ENCODE results near the gene FSTL4.
"Not testable (repeated sequence)": the region's sequence is repeated elsewhere in the genome, so short reads cannot be mapped to it uniquely, and the experiment has no call there.

The FSTL4 gene

GRCh38 chr5:133398646-133399101 is 213.7 kb downstream of the FSTL4 start:
- DNase-seq = no peak

- DNase-seq = no peak
Observed at GRCh38 chr5:133397990-133398645, 214.2 kb downstream of the FSTL4 start.

- DNase-seq = no peak
Observed at GRCh38 chr5:133397348-133397747, 215.0 kb downstream of the FSTL4 start.

GRCh38 chr5:133396814-133397213 is 215.5 kb downstream of the FSTL4 start:
- no peak for DNase-seq

- DNase-seq = no peak
Observed at GRCh38 chr5:133396187-133396741, 216.1 kb downstream of the FSTL4 start.

- DNase-seq = not testable (repeated sequence)
Observed at GRCh38 chr5:133395207-133395606, 217.1 kb downstream of the FSTL4 start.

- not testable (repeated sequence) for DNase-seq
Observed at GRCh38 chr5:133394477-133394817, 217.9 kb downstream of the FSTL4 start.

GRCh38 chr5:133393776-133394476 is 218.4 kb downstream of the FSTL4 start:
- DNase-seq = no peak

- DNase-seq = no peak
Observed at GRCh38 chr5:133392448-133392847, 219.9 kb downstream of the FSTL4 start.

GRCh38 chr5:133391354-133392136 is 220.8 kb downstream of the FSTL4 start:
- no peak for DNase-seq

GRCh38 chr5:133390416-133391353 is 221.7 kb downstream of the FSTL4 start:
- DNase-seq = peak; percentile 84

- DNase-seq = no peak
Observed at GRCh38 chr5:133389066-133389590, 223.2 kb downstream of the FSTL4 start.

- DNase-seq = no peak
Observed at GRCh38 chr5:133387621-133388020, 224.7 kb downstream of the FSTL4 start.

- no peak for DNase-seq
Observed at GRCh38 chr5:133387091-133387490, 225.2 kb downstream of the FSTL4 start.

GRCh38 chr5:133386662-133387061 is 225.7 kb downstream of the FSTL4 start:
- DNase-seq = no peak

GRCh38 chr5:133385346-133385745 is 227.0 kb downstream of the FSTL4 start:
- DNase-seq = no peak

- no peak for DNase-seq
Observed at GRCh38 chr5:133384903-133385302, 227.4 kb downstream of the FSTL4 start.

- DNase-seq = no peak
Observed at GRCh38 chr5:133384120-133384855, 228.1 kb downstream of the FSTL4 start.

- no peak for DNase-seq
Observed at GRCh38 chr5:133383580-133383939, 228.8 kb downstream of the FSTL4 start.

GRCh38 chr5:133382661-133383579 is 229.4 kb downstream of the FSTL4 start:
- DNase-seq = no peak
